GM10248 (cell line): ENCODE data around the gene TRABD.
"Not testable (repeated sequence)": the region's sequence is repeated elsewhere in the genome, so short reads cannot be mapped to it uniquely, and the experiment has no call there.

Experiments used
- CTCF ChIA-PET: fragments of 300-600 bp; sonication (Branson Sonifier 250); formaldehyde crosslinking; extraction: SDS; loops from one replicate; lab custom pipeline; 2021; ENCODE audit warnings: antibody characterized with exemption; lab: Yijun Ruan, JAX
- POLR2A ChIA-PET: fragments of 350-650 bp; sonication (Branson Sonifier 250); formaldehyde crosslinking; extraction: SDS; loops from one replicate; lab custom pipeline; 2020; ENCODE audit warnings: antibody characterized with exemption; lab: Yijun Ruan, JAX
- DNase-seq: peaks from one replicate; pipeline ENCODE4 v3.0.0; 2012; ENCODE audit errors: extremely low spot score
- CTCF ChIP-seq: IDR thresholded peaks from 2 replicates; pipeline ENCODE4 v1.5.1; 2012; ENCODE audit warnings: mild to moderate bottlenecking, low read depth; ENCODE audit errors: extremely low read depth, missing control alignments, control extremely low read depth

Gene TRABD

DNA sequence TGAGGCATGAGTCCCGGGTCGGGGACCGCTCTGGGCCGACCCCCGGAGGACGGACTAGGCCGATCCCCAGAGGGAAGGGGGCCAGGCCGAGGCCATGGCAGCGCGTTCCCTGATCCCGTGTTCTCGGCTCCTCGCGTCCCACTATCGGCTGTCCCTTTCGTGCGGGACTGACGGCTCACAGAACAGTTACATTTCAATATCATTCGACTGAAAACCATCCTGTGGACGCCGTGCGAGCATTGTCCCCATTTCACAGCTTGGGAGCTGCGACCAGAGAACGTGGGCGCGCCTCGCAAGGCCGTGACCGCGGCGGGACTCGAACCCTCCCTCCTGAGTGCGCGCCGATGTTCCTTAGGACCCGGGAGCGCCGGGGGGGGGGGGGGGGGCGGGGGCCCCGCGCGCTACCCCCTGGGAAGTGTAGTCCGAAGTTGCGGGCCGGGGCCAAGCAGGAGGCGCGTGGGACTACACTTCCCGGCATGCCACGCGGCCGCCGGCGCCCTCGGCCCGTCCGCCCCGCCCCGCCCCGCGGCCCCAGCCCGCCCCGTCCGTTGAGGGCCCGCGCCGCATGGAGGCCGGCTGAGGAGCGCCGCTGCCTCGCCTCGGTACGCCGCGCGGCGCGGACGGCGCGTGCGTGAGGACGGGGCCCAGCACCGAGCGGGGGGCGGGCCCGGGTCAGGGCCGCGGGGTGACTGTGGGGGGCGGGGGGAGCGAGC is at the start of gene TRABD:
TSS of gene TRABD (plus strand) at position 539 of the 713 bp plus-strand sequence. CDS start 7,148 bp downstream, outside the sequence.
- DNase-seq: peak; percentile 95
- CTCF ChIA-PET: no interaction called here
- TF ChIP-seq CTCF: no peak
- POLR2A ChIA-PET: no interaction called here

DNA sequence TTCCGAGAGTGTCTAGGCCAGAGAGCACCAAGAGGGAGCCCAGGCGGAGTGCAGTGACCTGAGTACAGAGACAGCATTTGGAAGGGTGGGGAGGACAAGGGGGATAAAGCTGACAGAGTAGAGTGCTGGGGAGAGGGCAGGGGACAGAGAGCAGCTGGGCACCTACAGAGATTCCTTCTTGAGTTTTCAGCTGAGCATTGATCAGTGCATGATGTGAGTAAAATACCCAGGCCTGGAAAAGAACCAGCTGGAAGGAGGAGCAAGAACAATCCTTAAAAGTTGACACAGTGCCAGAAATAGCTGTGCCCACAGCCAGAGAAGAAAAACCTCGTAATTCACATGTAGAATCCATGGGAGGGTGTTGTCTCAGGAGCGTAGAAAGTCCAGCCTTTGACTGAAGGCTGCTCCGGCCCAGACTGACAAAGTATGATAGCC is 49.1 kb upstream of the TRABD start:
- CTCF ChIA-PET: interaction anchor here (1.3 kb wide), 1 partner anchor 12 kb away, joined by 5 read pairs; no protein-coding TSS in a partner anchor
- no peak for DNase-seq
- TF ChIP-seq CTCF: no peak
- POLR2A ChIA-PET: no interaction called here

GRCh38 chr22:50137277-50137676 is 48.4 kb upstream of the TRABD start:
- POLR2A ChIA-PET, DNase-seq: not testable (repeated sequence)
- CTCF ChIA-PET: interaction anchor here (1.3 kb wide), 1 partner anchor 11 kb away, joined by 5 read pairs; no protein-coding TSS in a partner anchor

GRCh38 chr22:50138041-50138440 is 47.7 kb upstream of the TRABD start:
- DNase-seq: no peak
- ChIA-PET POLR2A (no interaction called here), CTCF (no interaction called here)
- TF ChIP-seq CTCF: no peak

DNA sequence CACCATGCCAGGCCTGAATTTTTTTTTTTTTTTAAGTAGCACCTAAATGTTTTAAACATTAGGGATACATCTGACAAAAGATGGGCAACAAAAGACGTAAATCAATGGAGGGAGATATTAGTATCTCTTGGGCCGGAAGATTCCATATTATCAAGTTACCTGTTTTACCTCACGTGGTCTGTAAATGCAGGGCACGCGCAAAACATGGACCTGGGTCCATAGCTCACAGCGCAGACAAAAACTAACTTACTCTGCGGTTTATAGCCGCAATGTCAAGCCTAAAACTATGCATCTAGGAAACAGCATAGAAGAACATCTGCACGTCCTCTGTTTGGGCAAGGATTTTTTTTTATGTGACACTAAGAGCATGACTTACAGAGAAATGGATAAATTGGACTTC is 46.7 kb upstream of the TRABD start:
- ChIA-PET CTCF (no interaction called here), POLR2A (no interaction called here)
- TF ChIP-seq CTCF: no peak
- DNase-seq: no peak

- CTCF ChIA-PET: no interaction called here
- no peak for TF ChIP-seq CTCF
- POLR2A ChIA-PET: no interaction called here
- DNase-seq: no peak
Observed at GRCh38 chr22:50139843-50140415, 45.8 kb upstream of the TRABD start.

GRCh38 chr22:50140615-50141014 is 45.1 kb upstream of the TRABD start:
- CTCF ChIA-PET: no interaction called here

More at GRCh38 chr22:50140615-50141014, 45.1 kb upstream of the TRABD start:
- POLR2A ChIA-PET: interaction anchor here (0.7 kb wide), 1 partner anchor 138 kb away, joined by 4 read pairs; no protein-coding TSS in a partner anchor
- no peak for DNase-seq
- no peak for TF ChIP-seq CTCF
